Prostate gland (tissue), 2 donors: ENCODE results near the gene LRRN3.

Experiments used
- CTCF ChIP-seq, 4 experiments: fragments of 200-600 bp in 2 of 4; fragments of 450-650 bp in 2 of 4; sonication (generic) in 2 of 4; IDR thresholded peaks; 1 replicate in 3 of 4; 2 replicates in 1 of 4; pipeline ENCODE4 v1.5.1; 2016 to 2019; ENCODE audit warnings: antibody characterized with exemption in 4 of 4, mild to moderate bottlenecking in 2 of 4, moderate library complexity in 2 of 4
- POLR2A ChIP-seq: fragments of 450-650 bp; IDR thresholded peaks from one replicate; pipeline ENCODE4 v1.6.1; 2016; ENCODE audit warnings: antibody characterized with exemption, mild to moderate bottlenecking
- POLR2AphosphoS5 ChIP-seq: sonication (generic); formaldehyde crosslinking; IDR thresholded peaks from one replicate; pipeline ENCODE4 v1.6.1; 2017; ENCODE audit warnings: antibody characterized with exemption

GRCh38 chr7:111129435-111129834 lies 38.5 kb downstream of the LRRN3 start:
- no peak for TF ChIP-seq CTCF (IDR thresholded peaks at IDR 0.05)
- no peak for TF ChIP-seq POLR2A
- no peak for TF ChIP-seq POLR2AphosphoS5
